GM12801 (cell line): ENCODE measurements around the gene COL4A3.

Experiments used
- TF ChIP-seq, protein P1 (sequence below): IDR thresholded peaks from one replicate; pipeline ENCODE4 v1.5.1; 2011; ENCODE audit warnings: control low read depth; ENCODE audit not compliant: insufficient read length; ENCODE audit errors: extremely low read depth

Gene COL4A3

GRCh38 chr2:227163998-227164762 is at the start of gene COL4A3, which contains the start of gene COL4A4:
Gene COL4A3, plus strand, starts transcription at chr2:227164624. Its CDS starts 103 bp downstream, at chr2:227164727.
Gene COL4A4, minus strand, starts transcription at chr2:227164205. Its CDS starts 16,722 bp downstream, at chr2:227147483.
- TF ChIP-seq, protein P1, sequence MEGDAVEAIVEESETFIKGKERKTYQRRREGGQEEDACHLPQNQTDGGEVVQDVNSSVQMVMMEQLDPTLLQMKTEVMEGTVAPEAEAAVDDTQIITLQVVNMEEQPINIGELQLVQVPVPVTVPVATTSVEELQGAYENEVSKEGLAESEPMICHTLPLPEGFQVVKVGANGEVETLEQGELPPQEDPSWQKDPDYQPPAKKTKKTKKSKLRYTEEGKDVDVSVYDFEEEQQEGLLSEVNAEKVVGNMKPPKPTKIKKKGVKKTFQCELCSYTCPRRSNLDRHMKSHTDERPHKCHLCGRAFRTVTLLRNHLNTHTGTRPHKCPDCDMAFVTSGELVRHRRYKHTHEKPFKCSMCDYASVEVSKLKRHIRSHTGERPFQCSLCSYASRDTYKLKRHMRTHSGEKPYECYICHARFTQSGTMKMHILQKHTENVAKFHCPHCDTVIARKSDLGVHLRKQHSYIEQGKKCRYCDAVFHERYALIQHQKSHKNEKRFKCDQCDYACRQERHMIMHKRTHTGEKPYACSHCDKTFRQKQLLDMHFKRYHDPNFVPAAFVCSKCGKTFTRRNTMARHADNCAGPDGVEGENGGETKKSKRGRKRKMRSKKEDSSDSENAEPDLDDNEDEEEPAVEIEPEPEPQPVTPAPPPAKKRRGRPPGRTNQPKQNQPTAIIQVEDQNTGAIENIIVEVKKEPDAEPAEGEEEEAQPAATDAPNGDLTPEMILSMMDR = no peak

DNA sequence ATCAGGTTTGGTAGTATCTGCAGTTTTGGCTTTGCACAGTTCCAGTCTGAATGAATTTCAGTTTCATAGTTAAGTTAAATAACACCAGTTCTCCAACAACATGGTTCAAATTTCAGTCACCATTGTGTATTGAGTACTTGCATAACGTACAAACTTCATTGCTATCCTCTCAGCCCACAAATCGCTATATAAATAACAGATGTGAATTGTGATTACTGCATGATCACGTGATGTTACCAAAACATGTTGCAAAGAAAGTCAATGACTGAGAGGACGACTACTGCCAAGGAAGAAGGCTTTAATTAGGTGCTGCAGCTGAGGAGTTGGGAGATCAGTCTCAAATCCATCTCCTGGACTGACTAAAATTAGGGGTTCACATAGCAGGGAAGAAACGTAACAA is 48.7 kb upstream of the COL4A3 start:
- TF ChIP-seq, protein P1 = no peak

DNA sequence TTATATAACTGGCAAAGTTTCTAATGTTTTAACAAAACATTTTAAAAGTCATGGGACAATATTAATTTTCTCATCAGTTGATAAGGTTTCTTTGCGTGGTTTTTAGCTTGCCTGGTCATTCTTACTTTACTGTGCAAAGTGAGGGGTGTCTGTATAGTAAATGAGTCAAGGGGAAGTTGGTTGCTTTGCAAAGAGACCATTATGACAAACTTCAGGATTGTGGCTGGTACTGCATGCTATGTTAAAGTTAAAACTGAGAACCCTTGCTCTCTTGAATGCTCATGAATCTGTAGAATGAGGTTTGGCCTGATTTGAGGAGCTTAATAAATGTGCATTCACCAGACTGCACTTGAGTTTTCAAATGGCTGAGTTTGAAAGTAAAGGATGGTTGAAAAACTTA is 47.4 kb upstream of the COL4A3 start:
- TF ChIP-seq, protein P1 = no peak

- TF ChIP-seq, protein P1 = no peak
These were observed 46.6 kb upstream of the COL4A3 start for GRCh38 chr2:227117852-227118251.

- TF ChIP-seq, protein P1 = no peak
These were observed 46.1 kb upstream of the COL4A3 start for GRCh38 chr2:227118353-227118752.

DNA sequence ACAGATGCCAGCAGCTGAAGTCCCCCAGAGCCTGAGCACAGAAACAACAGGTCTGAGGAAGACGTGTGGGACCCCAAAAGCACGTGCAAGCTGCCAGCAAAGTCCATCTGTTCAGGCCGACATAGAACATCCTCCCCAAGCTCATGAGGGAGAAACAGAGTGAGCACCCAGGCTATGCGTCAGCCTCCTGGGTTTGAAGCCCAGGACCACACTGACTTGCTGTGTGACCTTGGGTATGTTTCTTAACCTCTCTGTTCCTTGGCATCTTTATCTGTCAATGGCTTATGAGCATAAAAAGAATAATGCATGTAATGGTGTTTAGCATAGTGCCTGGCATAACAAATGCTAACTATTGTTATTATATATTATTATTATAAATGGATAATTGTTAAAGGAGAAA is 40.7 kb upstream of the COL4A3 start:
- TF ChIP-seq, protein P1 = no peak

DNA sequence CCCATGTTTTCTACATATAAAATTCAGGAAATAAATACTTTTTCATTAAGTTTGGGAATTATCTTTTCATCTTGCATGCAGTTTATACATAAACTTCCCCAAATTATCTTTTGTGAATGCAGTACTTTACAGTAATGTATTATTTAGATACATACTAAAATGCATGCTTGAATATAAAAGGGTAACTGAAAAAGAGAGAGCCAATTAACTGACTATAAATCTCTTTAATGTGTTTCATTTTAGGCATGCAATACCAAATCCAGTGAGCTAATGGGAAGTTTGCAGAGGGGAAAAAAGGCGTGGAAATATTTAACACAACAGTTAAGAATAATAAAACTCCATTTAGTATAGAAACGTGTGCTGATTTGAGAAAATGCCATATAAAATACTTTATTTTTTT is 39.6 kb upstream of the COL4A3 start:
- TF ChIP-seq, protein P1 = no peak

DNA sequence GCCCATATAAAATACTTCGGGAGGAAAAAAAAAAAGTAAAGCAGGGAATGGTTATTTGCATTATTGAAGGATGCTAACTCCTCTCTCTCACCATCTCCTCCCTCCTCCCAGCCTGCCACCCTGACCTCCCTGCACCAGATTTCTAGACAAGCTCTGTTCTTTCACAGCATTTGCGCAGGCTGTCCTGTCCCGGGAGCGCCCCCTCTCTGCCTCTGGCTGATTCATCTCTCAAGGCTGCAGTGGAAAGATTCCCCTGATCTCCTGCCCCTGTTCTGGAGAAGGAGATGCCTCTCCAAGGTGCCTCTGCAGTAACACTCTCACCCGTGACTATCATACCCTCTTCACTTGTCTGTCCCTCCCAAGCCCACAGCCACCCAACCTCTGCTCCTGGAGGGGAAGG is 38.9 kb upstream of the COL4A3 start:
- TF ChIP-seq, protein P1 = no peak
